HuH-7 (cell line): Measurements from ENCODE around the gene CERS5.
"Not testable (repeated sequence)": the region's sequence is repeated elsewhere in the genome, so short reads cannot be mapped to it uniquely, and the experiment has no call there.

Experiments used
- DNase-seq: peaks from one replicate; pipeline ENCODE4 v3.0.0; 2011; ENCODE audit warnings: low spot score

The CERS5 gene

DNA sequence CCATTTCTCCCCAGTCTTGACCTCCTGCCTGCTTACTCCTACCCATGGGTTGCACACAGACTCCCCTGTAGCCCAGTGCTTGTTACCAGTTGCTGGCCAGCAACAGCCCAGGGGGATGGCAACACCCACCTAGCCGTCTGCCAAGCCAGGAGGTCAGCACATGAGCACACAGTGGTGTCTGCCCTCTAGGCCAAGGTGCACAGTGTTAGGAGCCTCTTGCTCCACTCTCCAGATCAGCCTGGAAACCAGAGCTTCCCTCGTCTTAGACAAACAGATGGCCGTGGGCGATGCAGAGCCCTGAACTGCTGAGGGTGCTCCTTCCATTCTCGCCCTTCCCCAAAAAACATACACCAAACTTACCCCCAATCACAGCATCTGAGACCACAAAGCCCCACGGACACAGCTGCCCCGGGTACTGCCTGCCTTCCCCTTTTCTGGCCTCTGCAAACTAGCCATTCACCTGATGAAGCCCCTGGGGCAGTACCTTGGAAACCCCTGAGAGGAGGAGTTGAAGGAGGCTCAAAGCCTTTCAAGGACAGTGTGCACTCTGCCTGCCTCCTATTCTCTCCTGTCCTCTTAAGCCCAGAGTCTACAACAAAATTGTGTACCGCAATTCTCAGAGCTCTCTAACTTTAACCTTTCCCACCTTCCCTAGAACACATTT, 64.4 kb downstream of the CERS5 start:
- no peak for DNase-seq

GRCh38 chr12:50102131-50102531, 65.0 kb downstream of the CERS5 start:
- DNase-seq: no peak

GRCh38 chr12:50101663-50102062, 65.5 kb downstream of the CERS5 start:
- DNase-seq: peak; percentile 52

- DNase-seq: no peak
These were observed 66.6 kb downstream of the CERS5 start for GRCh38 chr12:50100561-50100960.

DNA sequence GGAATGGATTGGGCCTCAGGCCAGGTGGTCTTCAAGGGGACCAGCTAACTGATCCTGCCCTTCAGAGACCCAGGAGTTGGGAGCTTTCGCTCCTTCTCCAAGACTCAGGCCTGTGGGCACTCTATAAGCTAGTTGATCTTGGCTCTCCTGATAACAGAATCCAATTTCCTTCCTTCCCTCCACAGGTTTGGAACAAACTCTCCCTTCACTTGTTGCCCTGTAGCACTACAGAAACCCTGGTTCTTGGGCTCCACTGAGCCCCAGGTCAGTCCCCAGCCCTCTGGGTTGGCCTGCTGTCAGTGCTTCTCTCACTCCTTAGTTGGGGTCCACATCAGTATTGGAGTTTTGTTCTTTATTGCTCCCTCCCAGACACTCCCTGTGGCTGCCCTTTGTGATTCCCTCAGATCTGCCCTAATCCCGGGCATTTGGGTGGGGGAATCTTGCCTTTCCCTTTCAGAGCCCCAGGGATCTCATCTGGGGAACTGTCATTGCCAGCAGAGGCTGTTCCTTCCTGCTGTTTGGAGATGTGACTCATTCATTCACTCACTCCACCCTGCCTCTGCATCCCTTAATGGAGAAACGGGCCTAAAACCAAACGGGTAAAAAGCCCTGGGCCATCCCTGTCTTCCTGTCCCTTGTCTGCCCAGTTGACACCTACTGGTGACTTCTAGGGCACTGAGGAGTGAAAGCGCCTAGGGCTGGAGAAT, 67.7 kb downstream of the CERS5 start:
- DNase-seq: no peak

GRCh38 chr12:50097952-50098351, 69.2 kb downstream of the CERS5 start:
- DNase-seq: no peak

- no peak for DNase-seq
These were observed 76.8 kb downstream of the CERS5 start for GRCh38 chr12:50090391-50090790.

GRCh38 chr12:50089730-50090129, 77.4 kb downstream of the CERS5 start:
- no peak for DNase-seq

DNA sequence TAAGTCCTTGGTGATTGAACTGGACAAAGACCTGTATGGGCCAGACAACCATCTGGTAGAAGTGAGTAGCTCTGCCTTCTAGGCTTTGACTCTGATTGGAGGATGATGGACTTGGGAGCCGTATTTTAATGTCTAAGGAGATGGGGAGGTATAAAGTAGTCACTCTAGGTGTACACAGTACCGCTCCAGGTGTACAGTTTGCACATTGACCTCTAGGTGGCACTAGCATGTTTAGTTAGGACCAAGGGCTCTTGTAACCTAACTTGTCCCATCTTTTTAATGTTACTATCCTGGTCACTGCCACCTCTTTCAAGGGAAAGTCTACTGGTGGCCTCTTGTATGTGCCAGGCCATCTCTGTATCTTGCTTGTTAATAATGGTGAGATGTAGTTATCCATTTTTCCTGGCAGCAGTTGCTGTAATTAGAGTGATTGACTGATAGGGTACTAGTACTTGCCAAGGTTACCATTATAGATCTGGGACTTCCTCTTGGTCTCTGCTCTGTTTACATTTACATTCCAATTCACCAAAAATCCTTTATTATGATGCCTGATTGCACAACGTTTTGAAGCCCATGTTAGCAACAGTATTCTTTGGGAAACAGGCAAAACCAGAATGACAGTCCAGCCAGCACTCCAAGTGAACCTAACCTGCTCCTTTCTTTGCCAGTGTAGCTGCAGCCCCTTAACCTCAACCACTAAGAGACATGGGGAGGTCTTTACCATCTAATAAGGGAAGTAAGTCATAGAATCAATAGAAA, 78.4 kb downstream of the CERS5 start:
- DNase-seq: peak; percentile 82

GRCh38 chr12:50087995-50088394, 79.2 kb downstream of the CERS5 start:
- DNase-seq: no peak

- DNase-seq: no peak
These were observed 80.0 kb downstream of the CERS5 start for GRCh38 chr12:50087151-50087550.

- no peak for DNase-seq
These were observed 81.0 kb downstream of the CERS5 start for GRCh38 chr12:50086148-50086547.

DNA sequence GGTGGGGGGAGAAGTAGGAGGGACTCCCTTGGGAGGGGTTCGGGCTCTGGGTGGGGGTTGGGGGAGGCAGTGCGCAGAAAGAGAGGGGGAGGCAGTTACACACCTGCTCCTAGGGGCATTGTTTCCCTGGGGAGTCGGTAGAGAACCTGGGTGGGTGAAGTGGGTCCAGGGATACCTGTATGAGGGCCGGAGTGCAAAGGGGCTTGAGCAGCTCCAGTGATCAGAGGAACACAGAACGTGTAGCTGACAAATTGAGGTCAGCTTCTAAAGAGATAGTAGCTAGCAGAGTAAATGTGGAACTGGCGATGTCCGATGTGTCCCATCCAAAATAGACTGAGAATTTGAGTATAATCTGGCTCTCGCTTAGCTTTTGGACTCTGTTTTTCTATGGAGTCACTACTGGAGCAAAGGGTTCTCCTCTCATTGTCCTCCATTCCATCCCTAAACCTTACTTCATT, 81.5 kb downstream of the CERS5 start:
- no peak for DNase-seq

DNA sequence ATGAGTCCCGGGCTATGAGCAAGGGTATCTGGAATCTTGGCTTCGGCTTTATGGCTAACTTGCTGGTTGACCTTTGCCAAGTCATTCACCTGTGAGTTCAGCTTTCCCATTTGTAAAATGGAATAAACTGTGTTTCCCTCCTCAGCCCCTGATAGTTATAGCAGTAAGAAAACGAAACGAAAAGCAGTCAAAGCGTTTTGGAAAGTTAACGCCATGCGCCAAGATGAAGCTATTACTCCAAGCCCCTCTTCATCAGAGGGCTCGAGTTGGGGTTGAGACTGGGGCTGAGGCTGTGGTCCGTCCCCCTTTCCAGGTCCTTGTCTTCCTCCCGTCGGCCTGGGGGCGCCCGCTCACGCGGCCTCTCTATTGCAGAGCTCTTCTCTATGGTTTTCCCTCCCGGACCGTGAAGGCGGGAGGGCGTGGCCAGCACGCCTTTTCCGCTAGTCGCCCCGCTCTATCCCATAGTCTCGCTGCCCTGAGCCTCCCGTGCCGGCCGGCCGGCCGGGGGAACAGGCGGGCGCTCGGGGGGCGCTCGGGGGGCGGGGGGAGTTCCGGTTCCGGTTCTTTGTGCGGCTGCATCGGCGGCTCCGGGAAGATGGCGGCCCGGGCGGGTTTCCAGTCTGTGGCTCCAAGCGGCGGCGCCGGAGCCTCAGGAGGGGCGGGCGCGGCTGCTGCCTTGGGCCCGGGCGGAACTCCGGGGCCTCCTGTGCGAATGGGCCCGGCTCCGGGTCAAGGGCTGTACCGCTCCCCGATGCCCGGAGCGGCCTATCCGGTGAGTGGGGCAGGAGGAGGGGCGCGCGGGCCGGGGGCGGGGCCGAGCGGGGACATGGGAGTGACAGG, 82.2 kb downstream of the CERS5 start, which contains the start of gene SMARCD1:
TSS of gene SMARCD1 (plus strand) at position 568 of the 840 bp plus-strand sequence. CDS start at position 596, 28 bp downstream.
- peak; percentile 95 for DNase-seq

DNA sequence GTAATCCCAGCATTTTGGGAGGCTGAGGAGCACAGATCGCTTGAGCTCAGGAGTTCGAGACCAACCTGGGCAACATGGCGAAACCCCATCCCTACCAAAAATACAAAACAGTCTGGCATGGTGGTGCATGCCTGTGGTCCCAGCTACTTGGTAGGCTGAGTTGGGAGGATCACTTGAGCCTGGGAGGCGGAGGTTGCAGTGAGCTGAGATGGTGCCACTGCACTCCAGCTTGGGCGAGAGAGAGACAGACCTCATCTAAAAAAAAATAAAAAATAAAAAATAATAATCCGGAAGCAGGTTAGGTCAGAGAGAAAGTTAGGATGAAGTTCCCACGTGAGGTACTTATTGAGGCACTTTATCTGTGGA, 82.8 kb downstream of the CERS5 start:
- not testable (repeated sequence) for DNase-seq

DNA sequence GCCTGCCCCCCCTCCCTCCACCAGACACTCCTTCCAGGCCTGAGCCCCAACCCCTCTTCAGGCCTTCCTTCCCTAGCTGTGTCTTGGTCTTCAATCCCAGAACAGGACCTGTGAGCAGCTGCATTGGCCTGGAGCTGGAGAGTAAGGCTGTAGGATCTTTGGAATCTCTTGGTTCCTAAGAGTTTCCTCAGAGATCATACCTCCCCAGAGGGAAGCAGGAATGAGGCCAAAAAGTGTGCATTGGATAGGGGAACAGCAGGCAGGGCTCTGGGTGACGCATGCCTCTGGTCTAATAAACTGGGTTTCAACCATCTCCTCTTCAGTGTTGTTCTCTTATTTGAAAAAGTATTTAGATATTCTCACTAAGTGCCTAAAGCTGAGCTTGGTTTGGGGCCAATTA, 83.9 kb downstream of the CERS5 start:
- no peak for DNase-seq

DNA sequence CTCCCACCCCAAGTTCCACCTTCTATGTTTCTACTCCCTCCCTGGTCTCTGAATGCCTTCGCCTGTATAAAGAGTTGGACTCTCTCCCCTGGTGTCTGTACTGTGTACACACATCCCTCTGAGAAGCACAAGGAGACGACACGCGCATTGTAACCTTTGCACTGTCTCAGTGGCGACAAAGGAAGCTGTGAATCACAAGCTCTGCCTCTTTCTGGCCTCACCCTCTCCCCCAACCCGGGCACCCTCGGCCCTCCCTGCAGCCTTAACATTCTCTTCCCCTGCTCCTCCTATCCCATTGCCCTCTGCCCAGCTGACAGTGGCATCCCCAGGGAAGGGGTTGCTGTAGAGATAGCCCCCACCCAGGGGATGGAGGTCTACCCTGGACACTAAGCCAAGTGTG, 84.5 kb downstream of the CERS5 start:
- DNase-seq: peak; percentile 70

DNA sequence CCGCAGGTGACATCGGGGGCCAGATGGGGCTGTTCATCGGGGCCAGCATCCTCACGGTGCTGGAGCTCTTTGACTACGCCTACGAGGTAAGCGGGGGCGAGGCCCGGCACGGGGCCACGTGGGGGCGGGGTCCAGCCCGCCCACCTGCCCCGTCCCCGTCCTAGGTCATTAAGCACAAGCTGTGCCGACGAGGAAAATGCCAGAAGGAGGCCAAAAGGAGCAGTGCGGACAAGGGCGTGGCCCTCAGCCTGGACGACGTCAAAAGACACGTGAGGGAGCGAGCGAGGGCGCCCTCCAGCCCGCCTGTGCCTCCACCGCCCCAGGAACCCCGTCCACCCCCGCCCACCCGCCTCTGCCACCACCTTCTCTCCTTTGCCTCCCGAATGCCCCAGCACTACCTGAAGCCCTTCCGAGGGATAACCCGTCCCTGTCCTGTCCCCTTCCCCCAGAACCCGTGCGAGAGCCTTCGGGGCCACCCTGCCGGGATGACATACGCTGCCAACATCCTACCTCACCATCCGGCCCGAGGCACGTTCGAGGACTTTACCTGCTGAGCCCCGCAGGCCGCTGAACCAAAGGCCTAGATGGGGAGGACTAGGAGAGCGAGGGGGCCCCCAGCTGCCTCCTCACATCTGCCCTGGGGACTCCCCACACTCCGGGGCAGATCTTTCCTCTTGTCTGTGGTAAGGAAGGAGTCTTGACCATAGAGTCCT, 85.9 kb downstream of the CERS5 start:
- DNase-seq: no peak

- no peak for DNase-seq
These were observed 87.4 kb downstream of the CERS5 start for GRCh38 chr12:50079771-50080170.
